Body of pancreas (tissue), 4 donors: Measurements from ENCODE around the gene PDZRN3.

Source experiments
- CTCF ChIP-seq, 7 experiments: fragments of 450-650 bp in 4 of 7; fragments of 200-600 bp in 3 of 7; sonication (generic) in 3 of 7; IDR thresholded peaks; one replicate each; pipeline ENCODE4 v1.5.1; 2016 to 2019; ENCODE audit warnings: antibody characterized with exemption in 7 of 7
- POLR2A ChIP-seq, 3 donors: fragments of 450-650 bp; IDR thresholded peaks; one replicate each; pipeline ENCODE4 v1.6.1; 2016; ENCODE audit warnings: antibody characterized with exemption in 3 of 3, mild to moderate bottlenecking in 2 of 3

- no peak for TF ChIP-seq CTCF (IDR thresholded peaks at IDR 0.05)
- no peak for TF ChIP-seq POLR2A (IDR thresholded peaks at IDR 0.05)
These were observed 243.2 kb downstream of the PDZRN3 start for GRCh38 chr3:73381551-73381950.
